ENCODE results near the gene GSTM3.

Gene GSTM3

GRCh38 chr1:109783436-109783835, 42.6 kb upstream of the GSTM3 start:
- Histone ChIP-seq H3K9ac (ENCODE audit: low read length) (no peak overlapping the region), H3K27me3 (ENCODE audit: control insufficient read depth in 1 of 2, insufficient read depth in 2 of 2, low read length in 2 of 2) (no peaks in the 10 kb centered on the region), H3K36me3 (ENCODE audit: insufficient read depth, low read length) (no peaks in the 10 kb centered on the region), H3K9me3 (ENCODE audit: low read length) (no peaks in the 10 kb centered on the region), H3K4me3 (ENCODE audit: low read depth in 1 of 2, low read length in 2 of 2) (no peak overlapping the region), H3K27ac (ENCODE audit: low read depth, low read length) (no peak overlapping the region), H3K4me1 (ENCODE audit: insufficient read depth, low read length) (no peaks in the 10 kb centered on the region)

- no peak overlapping the region for H3K27ac ChIP-seq (ENCODE audit: low read depth, low read length)
- H3K36me3 ChIP-seq (ENCODE audit: insufficient read depth, low read length): no peaks in the 10 kb centered on the region
- H3K9ac ChIP-seq (ENCODE audit: low read length): no peak overlapping the region
- no peaks in the 10 kb centered on the region for H3K4me1 ChIP-seq (ENCODE audit: insufficient read depth, low read length)
- no peaks in the 10 kb centered on the region for H3K9me3 ChIP-seq (ENCODE audit: low read length)
- no peaks in the 10 kb centered on the region for H3K27me3 ChIP-seq (ENCODE audit: control insufficient read depth in 1 of 2, insufficient read depth in 2 of 2, low read length in 2 of 2)
- no peak overlapping the region for H3K4me3 ChIP-seq (ENCODE audit: low read depth in 1 of 2, low read length in 2 of 2)
These were observed 42.1 kb upstream of the GSTM3 start for GRCh38 chr1:109782927-109783326.

GRCh38 chr1:109782514-109782913, 41.7 kb upstream of the GSTM3 start:
- H3K27me3 ChIP-seq (ENCODE audit: control insufficient read depth in 1 of 2, insufficient read depth in 2 of 2, low read length in 2 of 2): no peaks in the 10 kb centered on the region
- H3K36me3 ChIP-seq (ENCODE audit: insufficient read depth, low read length): no peaks in the 10 kb centered on the region
- H3K27ac ChIP-seq (ENCODE audit: low read depth, low read length): no peak overlapping the region
- no peak overlapping the region for H3K4me3 ChIP-seq (ENCODE audit: low read depth in 1 of 2, low read length in 2 of 2)
- H3K9ac ChIP-seq (ENCODE audit: low read length): no peak overlapping the region
- no peaks in the 10 kb centered on the region for H3K9me3 ChIP-seq (ENCODE audit: low read length)
- no peaks in the 10 kb centered on the region for H3K4me1 ChIP-seq (ENCODE audit: insufficient read depth, low read length)

GRCh38 chr1:109781806-109782205, 41.0 kb upstream of the GSTM3 start:
- Histone ChIP-seq H3K36me3 (ENCODE audit: insufficient read depth, low read length) (no peaks in the 10 kb centered on the region), H3K27ac (ENCODE audit: low read depth, low read length) (no peak overlapping the region), H3K9ac (ENCODE audit: low read length) (no peak overlapping the region), H3K9me3 (ENCODE audit: low read length) (no peaks in the 10 kb centered on the region), H3K4me1 (ENCODE audit: insufficient read depth, low read length) (peaks cover 6% of the 10 kb centered on the region), H3K4me3 (ENCODE audit: low read depth in 1 of 2, low read length in 2 of 2) (no peak overlapping the region), H3K27me3 (ENCODE audit: control insufficient read depth in 1 of 2, insufficient read depth in 2 of 2, low read length in 2 of 2) (no peaks in the 10 kb centered on the region)

- Histone ChIP-seq H3K27ac (ENCODE audit: low read depth, low read length) (no peak overlapping the region), H3K9ac (ENCODE audit: low read length) (no peak overlapping the region), H3K4me1 (ENCODE audit: insufficient read depth, low read length) (peaks cover 6% of the 10 kb centered on the region), H3K4me3 (ENCODE audit: low read depth in 1 of 2, low read length in 2 of 2) (no peak overlapping the region), H3K36me3 (ENCODE audit: insufficient read depth, low read length) (no peaks in the 10 kb centered on the region), H3K27me3 (ENCODE audit: control insufficient read depth in 1 of 2, insufficient read depth in 2 of 2, low read length in 2 of 2) (no peaks in the 10 kb centered on the region), H3K9me3 (ENCODE audit: low read length) (no peaks in the 10 kb centered on the region)
These were observed 40.1 kb upstream of the GSTM3 start for GRCh38 chr1:109780982-109781381.

- H3K36me3 ChIP-seq (ENCODE audit: insufficient read depth, low read length): no peaks in the 10 kb centered on the region
- H3K4me3 ChIP-seq (ENCODE audit: low read depth in 1 of 2, low read length in 2 of 2): no peak overlapping the region
- no peaks in the 10 kb centered on the region for H3K9me3 ChIP-seq (ENCODE audit: low read length)
- peaks cover 10% of the 10 kb centered on the region for H3K4me1 ChIP-seq (ENCODE audit: insufficient read depth, low read length)
- no peaks in the 10 kb centered on the region for H3K27me3 ChIP-seq (ENCODE audit: control insufficient read depth in 1 of 2, insufficient read depth in 2 of 2, low read length in 2 of 2)
- H3K9ac ChIP-seq (ENCODE audit: low read length): no peak overlapping the region
- no peak overlapping the region for H3K27ac ChIP-seq (ENCODE audit: low read depth, low read length)
These were observed 37.3 kb upstream of the GSTM3 start for GRCh38 chr1:109777980-109778625.

GRCh38 chr1:109777436-109777835, 36.6 kb upstream of the GSTM3 start:
- no peak overlapping the region for H3K4me3 ChIP-seq (ENCODE audit: low read depth in 1 of 2, low read length in 2 of 2)
- no peak overlapping the region for H3K27ac ChIP-seq (ENCODE audit: low read depth, low read length)
- no peak overlapping the region for H3K9ac ChIP-seq (ENCODE audit: low read length)

GRCh38 chr1:109776911-109777310, 36.1 kb upstream of the GSTM3 start:
- H3K4me3 ChIP-seq (ENCODE audit: low read depth in 1 of 2, low read length in 2 of 2): no peak overlapping the region
- no peaks in the 10 kb centered on the region for H3K27me3 ChIP-seq (ENCODE audit: control insufficient read depth in 1 of 2, insufficient read depth in 2 of 2, low read length in 2 of 2)
- H3K4me1 ChIP-seq (ENCODE audit: insufficient read depth, low read length): peaks cover 10% of the 10 kb centered on the region
- no peak overlapping the region for H3K9ac ChIP-seq (ENCODE audit: low read length)
- H3K27ac ChIP-seq (ENCODE audit: low read depth, low read length): no peak overlapping the region
- H3K36me3 ChIP-seq (ENCODE audit: insufficient read depth, low read length): no peaks in the 10 kb centered on the region
- H3K9me3 ChIP-seq (ENCODE audit: low read length): no peaks in the 10 kb centered on the region

More at GRCh38 chr1:109777436-109777835, 36.6 kb upstream of the GSTM3 start:
- no peaks in the 10 kb centered on the region for H3K27me3 ChIP-seq (ENCODE audit: control insufficient read depth in 1 of 2, insufficient read depth in 2 of 2, low read length in 2 of 2)
- peaks cover 10% of the 10 kb centered on the region for H3K4me1 ChIP-seq (ENCODE audit: insufficient read depth, low read length)
- no peaks in the 10 kb centered on the region for H3K9me3 ChIP-seq (ENCODE audit: low read length)
- H3K36me3 ChIP-seq (ENCODE audit: insufficient read depth, low read length): no peaks in the 10 kb centered on the region

- Histone ChIP-seq H3K4me3 (ENCODE audit: low read depth in 1 of 2, low read length in 2 of 2) (no peak overlapping the region), H3K27ac (ENCODE audit: low read depth, low read length) (no peak overlapping the region), H3K4me1 (ENCODE audit: insufficient read depth, low read length) (peaks cover 10% of the 10 kb centered on the region), H3K9me3 (ENCODE audit: low read length) (no peaks in the 10 kb centered on the region), H3K27me3 (ENCODE audit: control insufficient read depth in 1 of 2, insufficient read depth in 2 of 2, low read length in 2 of 2) (no peaks in the 10 kb centered on the region), H3K36me3 (ENCODE audit: insufficient read depth, low read length) (no peaks in the 10 kb centered on the region), H3K9ac (ENCODE audit: low read length) (no peak overlapping the region)
These were observed 35.5 kb upstream of the GSTM3 start for GRCh38 chr1:109776206-109776835.

- Histone ChIP-seq H3K27me3 (ENCODE audit: control insufficient read depth in 1 of 2, insufficient read depth in 2 of 2, low read length in 2 of 2) (no peaks in the 10 kb centered on the region), H3K36me3 (ENCODE audit: insufficient read depth, low read length) (no peaks in the 10 kb centered on the region), H3K9ac (ENCODE audit: low read length) (no peak overlapping the region), H3K4me1 (ENCODE audit: insufficient read depth, low read length) (peaks cover 10% of the 10 kb centered on the region), H3K9me3 (ENCODE audit: low read length) (no peaks in the 10 kb centered on the region), H3K27ac (ENCODE audit: low read depth, low read length) (no peak overlapping the region), H3K4me3 (ENCODE audit: low read depth in 1 of 2, low read length in 2 of 2) (no peak overlapping the region)
These were observed 34.6 kb upstream of the GSTM3 start for GRCh38 chr1:109775398-109775797.

- H3K27me3 ChIP-seq (ENCODE audit: control insufficient read depth in 1 of 2, insufficient read depth in 2 of 2, low read length in 2 of 2): no peaks in the 10 kb centered on the region
- H3K9me3 ChIP-seq (ENCODE audit: low read length): no peaks in the 10 kb centered on the region
- H3K36me3 ChIP-seq (ENCODE audit: insufficient read depth, low read length): no peaks in the 10 kb centered on the region
- H3K27ac ChIP-seq (ENCODE audit: low read depth, low read length): no peak overlapping the region
- H3K4me1 ChIP-seq (ENCODE audit: insufficient read depth, low read length): peaks cover 10% of the 10 kb centered on the region
- no peak overlapping the region for H3K9ac ChIP-seq (ENCODE audit: low read length)
- no peak overlapping the region for H3K4me3 ChIP-seq (ENCODE audit: low read depth in 1 of 2, low read length in 2 of 2)
These were observed 33.2 kb upstream of the GSTM3 start for GRCh38 chr1:109773900-109774485.
